GM12873 (cell line): ENCODE results near the gene CTRL.

Experiments
- CTCF ChIP-seq: IDR thresholded peaks from 2 replicates; pipeline ENCODE4 v1.5.1; 2012; ENCODE audit warnings: low read depth, mild to moderate bottlenecking, moderate library complexity, low read length, control low read depth; ENCODE audit not compliant: insufficient read depth; ENCODE audit errors: missing control alignments

Gene CTRL

GRCh38 chr16:67901734-67902133 lies 29.9 kb downstream of the CTRL start:
- no peak for TF ChIP-seq CTCF

GRCh38 chr16:67897231-67897630 lies 34.4 kb downstream of the CTRL start:
- no peak for TF ChIP-seq CTCF

GRCh38 chr16:67893743-67894399 lies 37.8 kb downstream of the CTRL start:
- no peak for TF ChIP-seq CTCF

GRCh38 chr16:67892899-67893742 lies 38.5 kb downstream of the CTRL start, which contains the start of gene PSKH1:
TSS of gene PSKH1 (plus strand) at chr16:67893254. CDS start at chr16:67908750, 15,496 bp downstream.
- no peak for TF ChIP-seq CTCF

- no peak for TF ChIP-seq CTCF
Measured at GRCh38 chr16:67892375-67892774, 39.3 kb downstream of the CTRL start.

- no peak for TF ChIP-seq CTCF
Measured at GRCh38 chr16:67888331-67888730, 43.3 kb downstream of the CTRL start.

GRCh38 chr16:67886387-67886786 lies 45.3 kb downstream of the CTRL start:
- TF ChIP-seq CTCF, result no peak
